Stimulated activated CD8-positive, alpha-beta memory T cell treated with anti-CD3 and anti-CD28 coated beads, Interleukin-15, amount 100 ng/mL, for 4 hours (primary cell): Measurements from ENCODE around the gene DEDD.
A peak's percentile ranks its signal among the peaks of the same experiment; 100 is the strongest.

Source experiments
- DNase-seq, 2 donors: peaks; one replicate each; pipeline ENCODE4 v3.0.0-alpha.2; 2020; ENCODE audit warnings: low read depth in 2 of 2

Gene DEDD

GRCh38 chr1:161163793-161164192 is 31.3 kb upstream of the DEDD start:
- DNase-seq: no peak

GRCh38 chr1:161162806-161163205 is 30.3 kb upstream of the DEDD start:
- DNase-seq: no peak

- no peak for DNase-seq
These were observed 29.6 kb upstream of the DEDD start for GRCh38 chr1:161162052-161162451.

GRCh38 chr1:161161652-161162051 is 29.2 kb upstream of the DEDD start:
- no peak for DNase-seq

- DNase-seq: no peak
These were observed 28.2 kb upstream of the DEDD start for GRCh38 chr1:161160671-161161145.

GRCh38 chr1:161159913-161160243 is 27.4 kb upstream of the DEDD start:
- no peak for DNase-seq

- DNase-seq: peak; percentile 82 to 83
These were observed 26.8 kb upstream of the DEDD start, which contains the start of gene USP21 for GRCh38 chr1:161159087-161159912. USP21 (plus strand) TSS chr1:161159500; CDS start chr1:161160641, 1,141 bp downstream.

- no peak for DNase-seq
These were observed 26.0 kb upstream of the DEDD start for GRCh38 chr1:161158316-161159010.

GRCh38 chr1:161157867-161158266 is 25.4 kb upstream of the DEDD start:
- DNase-seq: no peak

- DNase-seq: peak; percentile 55 to 65
These were observed 21.3 kb upstream of the DEDD start, which contains the start of gene UFC1 for GRCh38 chr1:161153682-161154337. UFC1 (plus strand) TSS chr1:161153978; CDS start chr1:161153998, 20 bp downstream.

GRCh38 chr1:161153176-161153575 is 20.7 kb upstream of the DEDD start:
- no peak for DNase-seq

GRCh38 chr1:161145832-161146231 is 13.4 kb upstream of the DEDD start:
- DNase-seq: no peak

GRCh38 chr1:161140755-161141400 is 8.4 kb upstream of the DEDD start:
- DNase-seq: no peak

GRCh38 chr1:161139766-161140165 is 7.3 kb upstream of the DEDD start:
- no peak for DNase-seq

- DNase-seq: no peak
These were observed 6.0 kb upstream of the DEDD start for GRCh38 chr1:161138431-161138830.

GRCh38 chr1:161137881-161138280 is 5.4 kb upstream of the DEDD start:
- no peak for DNase-seq

- DNase-seq: no peak
These were observed 813 bp upstream of the DEDD start for GRCh38 chr1:161133220-161133740.

- DNase-seq: no peak
These were observed 701 bp downstream of the DEDD start for GRCh38 chr1:161131523-161132409.

- DNase-seq: no peak
These were observed 2.2 kb downstream of the DEDD start for GRCh38 chr1:161130266-161130665.

GRCh38 chr1:161128591-161129420 is 3.7 kb downstream of the DEDD start:
- no peak for DNase-seq
